ENCODE measurements around the gene ASRGL1.
"Not testable (repeated sequence)": the region's sequence is repeated elsewhere in the genome, so short reads cannot be mapped to it uniquely, and the experiment has no call there.

Gene ASRGL1

DNA sequence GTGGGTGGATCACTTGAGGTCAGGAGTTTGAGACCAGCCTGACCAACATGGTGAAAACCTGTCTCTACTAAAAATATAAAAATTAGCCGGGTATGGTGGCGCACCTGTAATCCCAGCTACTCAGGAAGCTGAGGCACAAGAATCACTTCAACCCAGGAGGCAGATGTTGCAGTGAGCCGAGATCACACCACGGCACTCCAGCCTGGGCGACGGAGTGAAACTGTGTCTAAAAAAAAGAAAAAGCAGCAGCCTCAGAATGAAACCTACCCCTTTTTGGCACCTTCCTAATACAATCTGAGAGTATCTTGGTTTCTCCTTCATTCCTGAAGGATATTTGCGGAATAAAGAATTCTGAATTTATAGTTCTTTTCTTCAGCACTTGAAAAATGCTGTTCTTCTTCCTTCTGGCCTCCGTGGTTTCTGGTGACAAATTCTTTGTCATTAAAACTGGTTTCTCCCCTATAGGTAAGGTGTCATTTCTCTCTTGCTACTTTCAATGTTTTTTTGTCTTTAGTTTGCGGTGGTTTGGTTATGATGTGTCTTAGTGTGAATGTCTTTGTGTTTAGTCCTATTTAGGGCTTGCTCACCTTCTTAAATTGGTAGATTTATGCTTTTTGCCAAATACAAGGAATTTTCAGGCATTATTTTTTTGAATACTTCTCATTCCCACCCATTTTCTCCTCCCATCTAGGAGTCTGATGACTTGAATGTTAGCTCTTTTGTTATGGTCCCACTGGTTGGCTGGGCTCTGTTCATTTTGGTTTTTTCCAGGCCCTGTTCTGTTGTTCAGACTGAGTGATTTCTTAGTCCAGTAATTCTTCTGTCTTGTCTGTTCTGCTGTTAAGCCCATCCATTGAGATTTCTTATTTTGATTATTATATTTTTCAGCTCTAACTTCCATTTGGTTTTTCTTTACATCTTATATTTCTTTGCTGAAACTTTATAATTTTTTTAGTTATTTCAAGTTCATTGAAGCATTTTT, 15.4 kb downstream of the ASRGL1 start:
- peak; percentile 43 to 56 for ATAC-seq

DNA sequence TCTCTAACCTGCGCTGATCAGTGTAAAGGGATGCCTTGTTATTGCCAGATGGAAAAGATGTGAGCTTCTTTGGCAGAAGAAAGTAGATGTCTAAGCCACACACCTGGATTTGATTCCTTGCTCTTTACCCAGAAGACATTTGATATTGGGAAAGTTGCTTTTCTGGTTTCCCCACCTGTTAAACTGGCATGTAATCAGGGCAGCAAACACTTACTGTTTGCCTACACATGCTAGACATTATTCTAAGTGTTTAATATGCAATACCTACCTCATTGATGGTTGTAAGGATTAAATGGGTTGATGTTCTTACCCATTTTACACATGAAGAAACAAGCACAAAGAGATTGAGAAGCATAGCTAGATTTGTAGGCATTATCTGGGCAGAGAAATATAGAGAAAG, 16.6 kb downstream of the ASRGL1 start:
- ATAC-seq, result no peak

DNA sequence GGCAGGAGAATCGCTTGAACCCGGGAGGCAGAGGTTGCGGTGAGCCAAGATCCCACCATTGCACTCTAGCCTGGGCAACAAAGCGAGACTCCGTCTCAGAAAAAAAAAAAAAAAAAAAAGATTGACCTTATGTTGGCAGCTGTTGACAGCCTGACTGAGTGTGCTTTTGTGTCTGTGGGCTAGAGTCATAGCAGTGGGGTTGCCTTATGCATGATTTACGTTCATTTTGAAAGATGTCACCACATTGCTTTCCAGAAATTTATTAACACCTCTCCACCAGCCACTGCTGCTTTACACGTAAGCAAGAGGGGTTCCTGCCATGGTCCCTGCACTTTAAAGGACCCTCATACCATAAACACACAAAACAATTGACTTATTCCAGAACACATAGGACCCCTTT, 21.0 kb downstream of the ASRGL1 start:
- ATAC-seq, result no peak

DNA sequence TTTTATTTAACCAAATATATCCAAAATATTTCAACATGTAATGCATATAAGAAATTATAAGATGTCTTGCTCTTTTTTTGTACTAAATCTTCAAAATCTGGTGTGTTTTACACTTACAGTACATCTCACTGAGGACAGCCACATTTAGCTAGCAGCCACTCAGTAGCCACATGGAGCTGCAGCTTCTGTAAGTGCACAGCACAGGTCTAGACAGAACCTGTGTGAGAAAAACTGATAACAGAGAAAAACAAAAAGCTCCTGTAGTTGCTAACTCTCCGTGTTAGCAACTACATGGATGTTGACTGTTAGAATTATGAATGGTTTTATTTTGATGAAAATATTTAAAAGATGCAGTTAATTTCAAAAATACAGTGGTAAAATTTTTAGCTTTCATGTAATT, 22.2 kb downstream of the ASRGL1 start:
- no peak for ATAC-seq

DNA sequence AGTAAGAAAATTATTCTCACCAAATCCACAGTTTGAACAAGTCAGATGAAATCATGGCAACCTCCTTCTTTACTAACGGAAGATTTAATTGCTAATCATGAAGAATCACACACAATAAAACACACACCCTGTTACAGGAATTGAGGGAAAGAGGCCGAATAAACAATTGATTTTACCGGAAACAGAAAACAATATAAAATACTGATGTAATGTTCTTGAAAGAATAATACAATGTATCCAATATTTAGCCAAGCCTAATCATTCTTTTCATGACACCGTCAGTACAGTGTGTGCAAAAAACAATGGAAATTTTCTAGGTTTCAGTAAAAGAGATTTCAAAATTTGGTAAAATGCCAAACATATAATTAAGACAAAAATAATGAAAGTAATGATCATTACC, 23.4 kb downstream of the ASRGL1 start:
- ATAC-seq, result no peak

DNA sequence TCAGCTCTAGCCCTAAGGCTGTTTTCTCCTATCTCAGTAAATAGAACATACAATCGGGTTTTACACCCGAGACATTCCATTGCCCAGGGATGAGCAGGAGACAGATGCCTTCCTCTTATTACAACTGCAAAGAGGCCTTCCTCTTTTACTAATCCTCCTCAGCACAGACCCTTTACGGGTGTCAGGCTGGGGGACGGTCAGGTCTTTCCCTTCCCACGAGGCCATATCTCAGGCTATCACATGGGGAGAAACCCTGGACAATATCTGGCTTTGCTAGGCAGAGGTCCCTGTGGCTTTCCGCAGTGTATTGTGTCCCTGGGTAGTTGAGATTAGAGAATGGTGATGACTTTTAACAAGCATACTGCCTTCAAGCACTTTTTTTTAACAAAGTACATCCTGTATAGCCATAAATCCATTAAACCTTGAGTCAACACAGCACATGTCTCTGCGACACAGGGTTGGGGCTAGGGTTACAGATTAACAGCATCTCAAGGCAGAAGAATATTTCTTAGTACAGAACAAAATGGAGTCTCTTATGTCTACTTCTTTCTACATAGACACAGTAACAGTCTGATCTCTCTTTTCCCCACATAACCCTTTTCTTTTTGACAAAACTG, 31.7 kb downstream of the ASRGL1 start:
- not testable (repeated sequence) for ATAC-seq

DNA sequence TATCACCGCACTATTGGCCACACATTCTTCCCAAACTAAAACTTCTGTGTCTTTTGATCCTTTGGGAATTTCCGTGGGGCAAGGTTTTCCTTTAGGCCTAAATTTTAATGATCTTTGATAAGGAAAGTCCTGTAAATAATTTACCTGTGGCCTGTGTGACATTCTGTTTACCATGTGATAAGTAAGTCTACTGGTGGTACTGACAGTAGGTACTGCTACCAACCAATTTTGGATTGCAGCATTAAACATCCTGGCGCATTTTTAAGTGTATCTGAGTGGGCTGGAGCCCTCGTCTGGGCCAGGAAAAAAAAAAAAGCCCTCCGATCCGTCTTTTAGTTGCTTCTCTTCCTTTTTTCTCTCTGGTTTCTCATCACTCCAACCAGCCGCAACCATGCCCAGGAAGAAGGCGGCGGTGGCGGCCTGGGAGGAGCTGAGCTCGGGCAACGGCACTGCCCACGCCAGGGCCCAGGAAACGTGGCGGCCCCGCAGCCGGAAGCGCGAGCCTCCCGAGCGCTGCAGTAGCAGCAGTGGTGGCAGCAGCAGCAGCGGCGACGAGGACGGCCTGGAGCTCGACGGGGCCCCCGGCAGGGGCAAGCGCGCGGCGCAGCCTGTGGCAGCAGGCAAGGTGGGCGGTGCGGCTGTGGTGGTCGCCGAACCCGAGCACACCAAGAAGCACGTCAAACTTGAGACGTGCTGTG, 33.6 kb downstream of the ASRGL1 start:
- peak; percentile 68 to 72 for ATAC-seq

DNA sequence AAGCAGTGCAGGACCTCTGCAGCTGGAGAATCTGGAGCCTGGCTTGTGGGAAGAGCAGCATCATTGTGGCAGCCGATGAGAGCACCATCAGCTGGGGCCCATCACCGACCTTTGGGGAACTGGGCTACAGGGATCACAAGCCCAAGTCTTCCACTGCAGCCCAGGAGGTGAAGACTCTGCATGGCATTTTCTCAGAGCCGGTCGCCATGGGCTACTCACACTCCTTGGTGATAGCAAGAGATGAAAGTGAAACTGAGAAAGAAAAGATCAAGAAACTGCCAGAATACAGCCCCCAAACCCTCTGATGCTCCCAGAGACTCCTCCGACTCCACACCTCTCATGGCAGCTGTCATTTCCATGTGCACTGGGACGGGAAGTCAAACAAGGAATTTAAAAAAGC, 35.6 kb downstream of the ASRGL1 start:
- no peak for ATAC-seq

DNA sequence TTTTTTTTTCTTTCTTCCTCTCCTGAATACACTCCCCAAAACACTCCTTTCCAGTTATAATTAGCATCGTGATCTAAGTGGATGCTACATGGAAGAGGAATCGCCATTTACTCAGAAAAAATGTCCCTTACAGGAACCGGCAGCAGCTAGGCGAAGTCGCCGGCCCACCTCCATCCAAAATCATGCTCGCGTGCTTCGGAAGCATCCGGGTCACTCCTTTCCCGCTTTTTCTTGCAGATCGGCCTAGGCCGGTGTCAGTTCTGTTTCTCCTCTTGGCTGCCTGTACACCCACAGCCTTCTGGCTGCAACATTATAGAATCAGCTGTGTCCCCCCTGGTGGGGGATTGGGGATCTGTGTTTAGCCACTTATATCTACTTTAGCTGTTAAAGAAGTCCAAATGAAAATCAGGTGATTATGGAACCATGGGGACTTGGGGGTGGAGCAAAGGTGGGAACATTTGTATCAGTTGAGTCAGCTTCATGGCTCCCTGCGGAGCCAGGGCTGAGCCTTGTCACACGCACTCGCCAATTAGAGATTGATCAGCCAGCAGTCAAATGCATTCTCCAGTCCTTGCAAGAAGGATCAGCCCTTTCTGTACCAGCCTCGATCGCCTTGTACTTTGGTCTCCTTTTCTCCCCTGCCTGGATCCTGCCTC, 36.3 kb downstream of the ASRGL1 start:
- no peak for ATAC-seq

DNA sequence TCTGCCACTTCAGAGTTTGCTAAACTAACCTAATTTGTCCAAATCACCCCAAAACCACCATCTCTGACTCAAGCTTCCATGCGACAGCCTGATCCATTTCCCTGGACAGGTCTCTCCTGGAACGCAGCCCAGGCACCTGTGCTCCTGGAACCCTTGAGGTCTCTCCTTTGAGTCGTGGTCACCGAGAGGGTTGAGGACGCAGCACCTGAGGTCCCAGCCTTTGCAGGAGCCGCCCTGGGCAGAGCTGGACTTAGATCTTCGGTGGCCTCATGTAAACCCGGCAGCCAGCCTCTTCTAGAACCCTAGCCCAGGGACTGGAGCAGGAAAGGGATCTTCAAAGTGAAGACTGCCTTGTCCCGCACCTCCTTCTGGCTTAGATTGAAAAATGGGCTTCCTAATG, 37.6 kb downstream of the ASRGL1 start:
- ATAC-seq, result no peak

DNA sequence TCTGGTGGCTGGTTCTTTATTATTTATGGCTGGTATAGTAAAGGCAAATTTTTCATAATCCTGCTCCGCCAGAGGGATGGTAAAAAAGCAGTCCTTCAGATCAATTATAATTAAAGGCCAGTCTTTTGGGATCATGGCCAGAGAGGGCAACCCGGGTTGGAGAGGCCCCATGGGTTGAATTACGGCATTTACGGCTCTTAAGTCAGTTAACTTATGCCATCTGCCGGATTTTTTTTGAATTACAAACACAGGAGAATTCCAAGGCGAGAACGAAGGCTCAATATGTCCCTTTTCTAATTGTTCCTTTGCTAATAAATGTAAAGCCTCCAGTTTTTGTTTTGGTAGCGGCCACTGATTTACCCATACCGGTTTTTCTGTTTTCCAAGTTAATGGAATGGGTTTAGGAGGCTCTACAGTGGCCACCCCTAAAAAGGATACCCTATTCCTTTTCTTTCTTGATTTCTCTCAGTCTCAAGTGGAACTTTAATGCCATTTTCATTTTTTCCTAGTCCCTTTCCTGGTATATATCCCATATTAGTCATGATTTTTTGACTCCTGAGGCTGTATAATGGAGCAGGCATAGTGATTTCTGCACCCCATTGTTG, 41.3 kb downstream of the ASRGL1 start:
- ATAC-seq, result not testable (repeated sequence)

DNA sequence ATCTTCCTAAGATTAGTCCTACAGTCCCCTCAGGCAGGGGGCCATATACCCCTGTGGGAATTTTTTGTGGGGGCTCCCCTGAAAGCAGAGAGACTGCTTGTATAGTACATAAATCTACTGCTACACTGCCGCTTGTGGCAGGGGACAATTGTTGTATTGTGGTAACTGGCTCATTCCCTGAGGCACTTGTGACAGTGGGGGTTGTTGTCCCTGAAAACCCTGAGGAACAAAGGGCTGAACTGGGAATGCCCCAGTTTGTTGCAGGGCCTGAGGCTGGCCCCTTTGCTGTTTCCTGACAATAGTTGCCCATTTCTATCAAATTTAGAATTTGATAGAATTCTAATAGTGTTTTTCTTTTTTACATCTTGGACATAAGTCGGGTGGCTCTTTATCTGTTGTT, 42.3 kb downstream of the ASRGL1 start:
- not testable (repeated sequence) for ATAC-seq

DNA sequence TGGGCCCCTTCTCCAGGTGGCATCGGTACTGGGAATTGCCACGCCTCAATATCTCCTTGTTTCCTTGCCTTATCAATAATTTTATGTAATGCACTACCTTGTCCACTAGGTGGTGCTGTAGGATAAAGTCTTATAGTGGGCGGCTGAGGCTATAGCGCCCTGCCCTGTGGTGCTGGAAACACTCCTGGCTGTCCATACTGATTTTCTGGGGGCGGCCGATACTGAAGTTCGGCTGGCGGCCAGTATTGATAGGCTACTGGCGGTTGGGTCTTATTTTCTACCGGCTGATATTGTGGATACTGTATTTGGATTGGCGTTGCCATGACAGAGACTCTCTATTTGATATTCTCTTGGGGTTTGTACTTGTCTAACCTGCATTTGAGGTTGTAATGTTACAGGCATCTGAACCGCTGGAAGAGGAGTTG, 43.6 kb downstream of the ASRGL1 start:
- ATAC-seq, result peak; percentile 81 to 82

DNA sequence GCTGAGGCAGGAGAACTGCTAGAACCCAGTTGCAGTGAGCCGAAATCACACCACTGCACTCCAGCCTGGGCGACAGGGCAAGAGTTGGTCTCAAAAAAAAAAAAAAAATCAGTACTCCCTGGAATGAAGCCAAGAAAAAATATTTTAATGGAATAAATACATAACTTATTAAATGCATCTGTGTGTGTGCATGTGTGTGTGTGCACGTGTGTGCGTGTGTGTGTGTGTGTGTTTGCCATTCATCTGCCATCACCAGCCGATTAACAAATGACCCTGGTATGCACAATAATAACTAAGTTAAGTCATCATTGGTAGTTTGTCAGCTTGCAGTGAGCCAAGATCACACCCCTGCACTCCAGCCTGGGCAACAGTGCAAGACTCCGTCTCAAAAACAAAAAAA, 46.6 kb downstream of the ASRGL1 start:
- no peak for ATAC-seq

DNA sequence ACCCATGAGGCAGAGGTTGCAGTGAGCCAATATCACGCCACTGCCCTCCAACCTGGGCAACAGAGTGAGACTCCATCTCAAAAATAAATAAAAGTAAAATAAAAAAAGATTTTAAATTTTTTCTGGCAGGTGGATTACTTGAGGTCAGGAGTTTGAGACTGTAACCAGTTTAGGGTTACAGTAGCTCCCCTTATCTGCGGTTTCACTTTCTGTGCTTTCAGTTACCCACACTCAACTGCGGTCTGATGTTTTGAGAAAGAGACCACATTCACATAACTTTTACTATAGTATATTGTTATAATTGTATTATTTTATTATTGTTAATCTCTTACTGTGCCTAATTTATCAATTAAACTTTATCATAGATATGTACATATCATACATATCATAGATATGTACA, 48.8 kb downstream of the ASRGL1 start:
- ATAC-seq, result peak; percentile 67 to 91

DNA sequence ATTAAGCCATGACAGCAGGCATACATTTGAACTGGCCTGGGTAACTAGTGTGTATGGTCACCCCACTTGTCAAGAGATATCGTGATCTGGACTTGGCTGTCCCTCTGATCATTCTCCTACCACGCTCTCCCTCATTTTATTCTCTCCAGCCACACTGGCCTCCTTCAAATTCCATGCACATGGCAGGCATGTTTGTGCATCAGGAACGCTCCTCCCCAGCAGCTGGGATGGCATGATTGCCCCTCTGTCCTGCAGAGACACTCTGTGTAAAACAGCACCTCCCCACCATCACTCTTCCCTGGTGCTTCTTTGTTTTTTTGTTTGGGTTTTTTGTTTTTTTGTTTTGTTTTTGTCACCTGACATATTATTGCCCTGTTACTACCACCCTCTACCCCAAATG, 50.1 kb downstream of the ASRGL1 start:
- no peak for ATAC-seq

DNA sequence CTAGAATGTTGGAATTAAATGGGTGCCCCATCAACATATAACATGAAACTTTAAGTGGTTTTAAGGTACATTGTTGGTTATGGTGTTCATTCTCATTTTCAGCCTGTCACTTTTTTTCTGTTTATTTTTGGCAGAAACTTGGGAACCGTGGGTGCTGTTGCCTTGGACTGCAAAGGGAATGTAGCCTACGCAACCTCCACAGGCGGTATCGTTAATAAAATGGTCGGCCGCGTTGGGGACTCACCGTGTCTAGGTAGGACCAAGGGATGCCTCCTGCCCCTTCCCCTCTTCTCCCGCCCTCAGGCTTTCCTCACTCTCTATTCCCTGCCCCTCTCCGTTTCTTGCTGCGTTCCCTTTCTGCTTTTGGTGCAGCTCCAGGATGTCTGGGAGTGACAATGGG, 51.8 kb downstream of the ASRGL1 start:
- ATAC-seq, result no peak

DNA sequence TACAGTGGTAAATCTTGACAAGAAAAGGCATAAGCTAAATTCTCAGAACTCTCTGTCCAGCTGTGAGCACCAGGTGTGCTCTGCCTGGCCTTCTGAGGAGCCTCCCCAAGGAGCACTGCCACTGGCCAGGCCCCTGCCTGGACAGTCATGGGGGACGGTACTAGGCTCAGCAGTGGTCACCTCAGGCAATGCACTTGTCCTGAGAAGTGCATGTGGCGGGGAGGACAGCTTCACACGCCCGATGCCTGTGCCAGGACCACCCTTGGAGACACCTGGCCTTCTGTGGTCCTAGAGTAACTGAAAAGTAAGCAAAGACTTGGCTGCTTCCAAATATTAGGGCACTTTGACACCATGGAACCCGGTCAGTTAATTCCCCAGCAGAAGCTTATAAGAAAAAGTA, 53.0 kb downstream of the ASRGL1 start:
- no peak for ATAC-seq

DNA sequence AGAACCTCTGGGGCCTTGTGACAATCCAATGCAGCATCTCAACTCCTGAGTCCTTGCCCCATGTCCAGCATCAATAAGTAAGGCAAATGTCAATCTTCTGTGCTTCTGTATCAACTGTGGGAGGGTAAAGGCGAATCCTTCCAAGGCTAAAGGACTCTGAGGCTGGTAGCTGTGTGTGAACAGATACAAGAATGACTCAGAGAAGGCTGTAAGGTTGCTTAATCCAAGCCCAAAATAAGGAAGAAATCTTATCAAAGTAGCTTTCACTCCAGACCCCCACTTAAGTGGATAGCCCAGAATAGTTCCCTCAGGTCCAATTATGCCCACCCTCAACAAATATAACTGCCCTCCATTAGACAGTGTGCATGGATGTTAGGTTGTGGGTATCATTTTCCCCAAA, 53.5 kb downstream of the ASRGL1 start:
- no peak for ATAC-seq

DNA sequence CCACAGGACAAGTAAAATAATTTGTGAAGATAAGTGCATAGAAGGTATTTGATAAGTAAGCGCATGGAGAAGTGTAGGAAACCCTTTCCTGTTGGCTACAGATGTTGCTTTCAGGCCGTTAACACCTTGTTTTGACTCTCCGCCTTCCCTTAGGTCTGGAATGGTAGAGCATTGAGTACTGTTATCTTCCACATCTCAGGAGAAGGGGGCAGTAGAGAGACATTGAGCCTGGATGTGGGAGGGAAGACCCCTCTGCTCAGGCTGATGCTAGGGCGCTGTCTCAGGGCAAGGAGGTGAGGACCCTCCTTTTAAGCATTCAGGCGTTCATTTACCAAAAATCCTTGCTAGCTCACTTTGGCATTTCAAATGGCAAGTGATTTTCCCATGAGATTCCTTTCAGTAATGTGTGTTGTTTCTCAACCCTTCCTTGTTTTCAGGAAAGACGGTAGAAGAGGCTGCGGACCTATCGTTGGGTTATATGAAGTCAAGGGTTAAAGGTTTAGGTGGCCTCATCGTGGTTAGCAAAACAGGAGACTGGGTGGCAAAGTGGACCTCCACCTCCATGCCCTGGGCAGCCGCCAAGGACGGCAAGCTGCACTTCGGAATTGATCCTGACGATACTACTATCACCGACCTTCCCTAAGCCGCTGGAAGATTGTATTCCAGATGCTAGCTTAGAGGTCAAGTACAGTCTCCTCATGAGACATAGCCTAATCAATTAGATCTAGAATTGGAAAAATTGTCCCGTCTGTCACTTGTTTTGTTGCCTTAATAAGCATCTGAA, 54.6 kb downstream of the ASRGL1 start:
- no peak for ATAC-seq

DNA sequence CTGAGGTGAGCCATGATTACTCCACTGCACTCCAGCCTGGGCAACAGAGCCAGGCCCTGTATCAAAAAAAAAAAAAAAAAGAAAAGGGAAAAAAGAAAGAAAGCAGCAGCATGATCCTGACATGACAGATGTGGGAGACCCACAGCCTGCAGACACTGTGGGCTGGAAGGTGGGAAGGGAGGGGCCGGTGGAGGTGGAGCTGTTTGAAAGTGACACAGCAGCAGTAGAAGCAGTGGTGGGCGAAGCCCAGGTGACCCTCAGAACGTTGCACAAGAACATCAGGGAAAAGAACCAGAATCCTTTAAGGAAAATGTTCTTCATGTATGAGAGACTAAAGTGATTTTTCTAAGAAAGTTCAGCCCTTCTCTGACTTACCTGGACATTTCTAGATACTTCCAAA, 55.3 kb downstream of the ASRGL1 start:
- no peak for ATAC-seq
